ENCODE results near the gene RASSF4.

RASSF4 gene

DNA sequence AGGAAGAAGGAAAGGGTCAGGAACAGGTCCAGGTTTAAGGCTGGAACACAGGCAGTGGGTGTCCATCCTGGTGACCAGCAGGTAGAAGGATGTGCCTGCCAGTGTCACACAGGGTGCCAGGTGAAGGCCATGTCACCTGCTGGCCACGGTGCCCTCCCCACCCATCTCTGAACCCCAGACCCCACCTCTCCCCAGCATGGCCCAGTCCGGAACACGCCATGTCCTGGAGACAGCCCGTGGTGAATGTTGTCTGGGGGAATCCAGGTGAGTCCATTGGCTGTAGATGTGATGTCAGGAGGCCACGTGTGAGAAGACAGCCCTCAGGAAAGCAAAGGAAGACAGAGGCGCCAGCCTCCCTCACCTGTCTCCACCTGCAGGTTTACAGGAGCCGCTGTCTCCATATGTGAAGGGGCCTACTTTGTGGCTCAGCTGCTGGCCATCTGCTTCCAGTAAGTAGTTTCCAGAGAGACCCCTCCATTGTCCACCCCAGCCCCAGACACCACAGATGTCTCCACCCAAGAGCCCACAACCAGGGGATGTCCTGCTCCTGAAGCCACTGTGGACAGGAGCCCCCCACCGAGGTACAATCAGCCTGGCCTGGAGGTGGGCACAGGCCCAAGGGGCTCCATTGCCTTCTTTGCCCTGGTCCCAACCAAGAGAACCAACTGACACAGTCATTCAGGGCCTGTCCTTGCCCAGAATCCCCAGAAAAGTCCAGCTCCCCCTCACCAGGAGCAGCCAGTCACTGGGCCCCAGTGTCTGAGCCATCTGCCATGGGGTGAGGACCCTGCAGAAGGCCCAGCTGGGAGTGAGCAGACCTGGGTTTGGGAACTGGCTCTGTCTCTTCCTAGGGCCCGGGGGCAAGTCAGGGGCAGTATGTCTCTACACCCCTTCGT lies 27.7 kb upstream of the RASSF4 start:
- H3K9me3 ChIP-seq (ENCODE audit: severe bottlenecking), result no peaks in the 10 kb centered on the region

DNA sequence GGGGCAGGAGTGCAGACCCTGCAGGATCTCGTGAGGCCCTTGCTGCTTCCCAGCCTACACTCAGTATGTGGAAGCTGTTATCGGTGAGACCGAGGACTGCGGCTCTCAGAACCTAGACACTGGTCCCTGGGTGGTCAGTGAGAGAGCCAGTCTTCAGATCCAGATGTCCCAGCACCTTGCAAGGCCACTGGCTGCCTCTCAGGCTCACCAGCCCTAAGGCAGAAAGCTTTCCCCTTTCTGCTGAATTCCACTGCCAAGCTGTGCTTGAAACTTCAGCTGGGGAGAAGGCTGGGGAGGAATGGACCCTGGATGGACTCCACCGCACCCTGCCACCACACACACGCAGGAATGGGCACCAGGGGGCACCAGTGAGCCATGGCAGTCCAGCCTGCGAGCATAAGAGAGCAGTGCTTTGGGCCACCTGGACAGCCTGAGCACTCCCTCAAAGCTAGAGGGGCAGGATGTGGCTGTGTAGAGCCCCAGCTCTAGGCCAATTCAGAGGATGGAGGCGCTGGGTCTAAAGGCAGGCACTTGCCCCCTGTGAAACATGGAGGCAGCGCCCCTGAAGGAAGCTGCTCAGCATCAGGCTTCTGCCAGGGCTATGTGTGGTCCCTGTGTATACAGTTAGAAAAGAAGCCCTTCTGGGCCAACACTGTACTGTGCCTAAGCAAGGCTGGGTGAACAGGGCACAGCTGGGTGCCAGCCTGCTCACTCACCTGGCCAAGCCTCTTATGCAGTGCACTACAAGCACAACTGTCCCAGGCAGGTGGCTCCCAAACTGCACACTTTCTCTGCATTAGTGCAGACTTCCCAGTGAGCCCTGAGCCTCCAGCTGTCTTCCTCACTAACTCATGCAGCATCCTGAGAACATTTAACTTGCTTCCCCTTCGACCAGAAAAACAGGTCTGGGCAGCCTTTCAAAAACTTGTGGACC lies 26.8 kb upstream of the RASSF4 start:
- no peak overlapping the region for H3K4me3 ChIP-seq (ENCODE audit: severe bottlenecking)
- TF ChIP-seq, protein P1, sequence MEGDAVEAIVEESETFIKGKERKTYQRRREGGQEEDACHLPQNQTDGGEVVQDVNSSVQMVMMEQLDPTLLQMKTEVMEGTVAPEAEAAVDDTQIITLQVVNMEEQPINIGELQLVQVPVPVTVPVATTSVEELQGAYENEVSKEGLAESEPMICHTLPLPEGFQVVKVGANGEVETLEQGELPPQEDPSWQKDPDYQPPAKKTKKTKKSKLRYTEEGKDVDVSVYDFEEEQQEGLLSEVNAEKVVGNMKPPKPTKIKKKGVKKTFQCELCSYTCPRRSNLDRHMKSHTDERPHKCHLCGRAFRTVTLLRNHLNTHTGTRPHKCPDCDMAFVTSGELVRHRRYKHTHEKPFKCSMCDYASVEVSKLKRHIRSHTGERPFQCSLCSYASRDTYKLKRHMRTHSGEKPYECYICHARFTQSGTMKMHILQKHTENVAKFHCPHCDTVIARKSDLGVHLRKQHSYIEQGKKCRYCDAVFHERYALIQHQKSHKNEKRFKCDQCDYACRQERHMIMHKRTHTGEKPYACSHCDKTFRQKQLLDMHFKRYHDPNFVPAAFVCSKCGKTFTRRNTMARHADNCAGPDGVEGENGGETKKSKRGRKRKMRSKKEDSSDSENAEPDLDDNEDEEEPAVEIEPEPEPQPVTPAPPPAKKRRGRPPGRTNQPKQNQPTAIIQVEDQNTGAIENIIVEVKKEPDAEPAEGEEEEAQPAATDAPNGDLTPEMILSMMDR (IDR thresholded peaks at IDR 0.05; ENCODE audit: poor library complexity, severe bottlenecking), result peak; percentile 90
- H3K36me3 ChIP-seq (ENCODE audit: low read depth), result no peaks in the 10 kb centered on the region
- no peaks in the 10 kb centered on the region for H3K9me3 ChIP-seq (ENCODE audit: severe bottlenecking)
- no peaks in the 10 kb centered on the region for H3K4me1 ChIP-seq (ENCODE audit: insufficient read depth, poor library complexity, severe bottlenecking)
- DNase-seq (ENCODE audit: low spot score) (no peak), ATAC-seq (ENCODE audit: low read depth) (peak; percentile 90)
- no peak overlapping the region for H3K27ac ChIP-seq (ENCODE audit: poor library complexity, severe bottlenecking)
- H3K27me3 ChIP-seq (ENCODE audit: insufficient read depth, poor library complexity, severe bottlenecking), result no peaks in the 10 kb centered on the region

More for the DNA sequence above, 27.7 kb upstream of the RASSF4 start:
- H3K4me1 ChIP-seq (ENCODE audit: insufficient read depth, poor library complexity, severe bottlenecking), result no peaks in the 10 kb centered on the region
- ATAC-seq (ENCODE audit: low read depth), result no peak
- H3K4me3 ChIP-seq (ENCODE audit: severe bottlenecking), result no peak overlapping the region
- DNase-seq (ENCODE audit: low spot score), result no peak
- no peaks in the 10 kb centered on the region for H3K27me3 ChIP-seq (ENCODE audit: insufficient read depth, poor library complexity, severe bottlenecking)
- H3K36me3 ChIP-seq (ENCODE audit: low read depth), result no peaks in the 10 kb centered on the region
- no peak overlapping the region for H3K27ac ChIP-seq (ENCODE audit: poor library complexity, severe bottlenecking)
- TF ChIP-seq, protein P1 (IDR thresholded peaks at IDR 0.05; ENCODE audit: poor library complexity, severe bottlenecking), result no peak

DNA sequence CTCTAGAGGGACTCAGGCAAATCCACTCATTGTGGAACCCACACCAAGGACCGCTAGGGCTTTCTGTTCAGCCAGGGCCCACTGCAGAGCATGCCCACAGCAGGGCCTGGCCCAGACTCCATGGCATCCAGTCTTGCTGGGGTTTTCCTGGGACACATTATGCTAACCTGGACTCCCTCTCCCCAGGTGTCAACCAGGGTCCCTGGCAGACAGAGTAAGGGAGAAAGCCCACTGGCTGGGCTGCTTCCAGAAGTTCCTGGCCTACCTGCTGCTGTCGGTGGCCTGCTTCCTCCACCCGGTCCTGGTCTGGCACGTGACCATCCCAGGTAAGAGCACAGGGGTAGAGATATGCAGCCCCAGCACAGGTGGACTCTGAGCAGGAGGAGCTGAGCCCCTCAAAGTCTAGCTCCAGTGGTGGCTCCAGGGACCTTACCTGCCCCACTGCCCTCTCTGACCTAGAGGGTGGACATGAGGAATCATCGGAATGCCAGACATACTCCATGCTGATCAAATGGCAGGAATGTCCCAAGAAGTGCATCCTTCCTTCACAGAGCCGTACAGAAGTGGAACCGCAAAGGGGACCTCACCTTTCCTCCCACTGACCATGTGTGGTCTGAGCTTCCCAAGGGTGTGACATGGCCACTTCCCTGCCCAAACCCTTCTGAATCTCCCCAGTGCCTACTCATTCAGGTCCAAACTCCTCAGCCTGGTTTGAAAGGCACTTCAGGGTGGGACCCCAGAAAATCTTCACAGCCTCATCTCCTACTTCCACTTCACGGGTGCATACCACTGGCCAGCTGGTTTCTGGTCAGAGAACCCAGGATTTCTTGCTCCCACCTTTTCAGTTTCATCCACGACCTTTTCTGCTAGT lies 25.9 kb upstream of the RASSF4 start:
- TF ChIP-seq, protein P1 (IDR thresholded peaks at IDR 0.05; ENCODE audit: poor library complexity, severe bottlenecking), result no peak
- H3K27ac ChIP-seq (ENCODE audit: poor library complexity, severe bottlenecking), result no peak overlapping the region
- ATAC-seq (ENCODE audit: low read depth) (no peak), DNase-seq (ENCODE audit: low spot score) (no peak)
- H3K4me1 ChIP-seq (ENCODE audit: insufficient read depth, poor library complexity, severe bottlenecking), result no peaks in the 10 kb centered on the region
- H3K27me3 ChIP-seq (ENCODE audit: insufficient read depth, poor library complexity, severe bottlenecking), result no peaks in the 10 kb centered on the region
- no peaks in the 10 kb centered on the region for H3K9me3 ChIP-seq (ENCODE audit: severe bottlenecking)
- no peak overlapping the region for H3K4me3 ChIP-seq (ENCODE audit: severe bottlenecking)
- H3K36me3 ChIP-seq (ENCODE audit: low read depth), result no peaks in the 10 kb centered on the region

DNA sequence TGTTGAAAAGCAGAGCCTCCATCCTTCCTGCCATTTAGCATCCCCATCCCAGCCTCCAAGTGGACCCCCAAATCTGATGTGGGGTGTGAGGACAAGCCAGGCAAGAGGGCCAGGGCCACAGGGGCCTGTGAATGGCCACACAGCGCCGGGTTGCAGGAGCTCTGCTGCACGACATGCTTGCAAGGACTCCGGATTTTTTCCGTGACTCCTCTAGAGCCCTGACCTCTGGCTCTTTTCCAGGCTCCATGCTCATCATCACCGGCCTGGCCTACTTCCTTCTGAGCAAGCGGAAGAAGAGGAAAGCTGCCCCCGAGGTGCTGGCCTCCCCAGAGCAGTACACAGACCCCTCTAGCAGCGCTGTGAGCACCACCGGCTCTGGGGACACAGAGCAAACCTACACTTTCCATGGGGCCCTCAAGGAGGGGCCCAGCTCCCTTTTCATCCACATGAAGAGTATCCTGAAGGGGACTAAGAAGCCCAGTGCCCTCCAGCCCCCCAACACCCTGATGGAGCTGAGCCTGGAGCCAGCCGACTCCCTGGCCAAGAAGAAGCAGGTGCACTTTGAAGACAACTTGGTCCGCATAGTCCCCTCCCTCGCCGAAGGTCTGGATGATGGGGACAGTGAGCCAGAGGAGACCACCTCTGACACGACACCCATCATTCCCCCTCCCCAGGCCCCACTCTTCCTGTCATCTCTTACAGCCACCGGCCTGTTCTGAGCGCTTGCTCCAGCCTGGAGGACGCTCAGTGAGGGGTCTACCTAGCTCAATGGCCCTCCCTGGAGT lies 25.0 kb upstream of the RASSF4 start:
- Histone ChIP-seq H3K4me3 (ENCODE audit: severe bottlenecking) (no peak overlapping the region), H3K27me3 (ENCODE audit: insufficient read depth, poor library complexity, severe bottlenecking) (no peaks in the 10 kb centered on the region), H3K36me3 (ENCODE audit: low read depth) (no peaks in the 10 kb centered on the region), H3K27ac (ENCODE audit: poor library complexity, severe bottlenecking) (no peak overlapping the region), H3K9me3 (ENCODE audit: severe bottlenecking) (no peaks in the 10 kb centered on the region), H3K4me1 (ENCODE audit: insufficient read depth, poor library complexity, severe bottlenecking) (no peaks in the 10 kb centered on the region)
- TF ChIP-seq, protein P1 (IDR thresholded peaks at IDR 0.05; ENCODE audit: poor library complexity, severe bottlenecking), result no peak
- DNase-seq (ENCODE audit: low spot score) (no peak), ATAC-seq (ENCODE audit: low read depth) (no peak)

Measured in RWPE2 (cell line).